ENCODE data around the gene KLHL8. TPM values are rescaled to one million over a fixed set of nuclear protein-coding genes. Genes with fewer than 3 reads are reported as not detected.

The KLHL8 gene
- total RNA-seq, 1 donor from 2014 or later, result 9.1 TPM

DNA sequence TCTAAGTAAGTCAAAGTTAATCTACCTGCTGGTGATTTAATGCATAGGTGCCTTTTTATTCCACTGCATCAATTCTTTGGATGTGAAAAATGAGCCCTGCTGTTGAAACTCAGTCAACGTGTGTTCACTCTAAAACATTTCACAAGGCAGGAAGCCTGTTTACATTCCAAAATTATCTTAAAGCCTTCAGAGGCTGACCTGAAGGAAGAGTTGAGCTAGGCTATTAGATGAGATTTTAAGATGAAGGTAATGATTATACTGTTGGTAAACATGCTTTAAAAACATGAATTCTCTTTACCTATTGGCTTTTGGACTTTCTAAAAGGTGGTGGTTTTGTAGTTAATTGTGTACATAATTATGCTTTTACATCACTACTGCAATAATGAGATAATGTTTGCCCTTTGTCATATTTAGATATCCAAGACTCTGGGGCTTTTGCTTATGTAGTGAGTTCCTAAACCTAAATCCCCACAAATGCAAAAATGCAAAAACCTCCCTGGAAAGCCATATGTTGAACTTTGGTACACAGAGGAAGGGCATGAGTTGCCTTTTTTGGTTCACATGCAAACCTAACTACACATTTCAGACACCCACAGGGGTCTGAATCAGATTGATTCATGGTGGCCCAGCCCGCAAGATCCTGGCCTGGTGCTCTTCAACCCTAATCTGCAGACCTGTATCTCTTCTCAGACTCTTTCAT lies 92.3 kb downstream of the KLHL8 start:
- Histone ChIP-seq H3K4me1 (peaks cover 3% of the 10 kb centered on the region), H3K27ac (no peak overlapping the region), H3K27me3 (no peaks in the 10 kb centered on the region), H3K36me3 (peaks cover 0 to 73% of the 10 kb centered on the region in 2 donors), H3K4me3 (no peak overlapping the region), H3K9me3 (no peaks in the 10 kb centered on the region)
- no peak for TF ChIP-seq POLR2AphosphoS5 (IDR thresholded peaks at IDR 0.05; ENCODE audit: insufficient read depth in 1 of 2, low read depth in 1 of 2)
- intact Hi-C loops (cut with DNase I), result no loop called here
- DNase-seq (ENCODE audit: extremely low spot score in 2 of 2), result no peak

DNA sequence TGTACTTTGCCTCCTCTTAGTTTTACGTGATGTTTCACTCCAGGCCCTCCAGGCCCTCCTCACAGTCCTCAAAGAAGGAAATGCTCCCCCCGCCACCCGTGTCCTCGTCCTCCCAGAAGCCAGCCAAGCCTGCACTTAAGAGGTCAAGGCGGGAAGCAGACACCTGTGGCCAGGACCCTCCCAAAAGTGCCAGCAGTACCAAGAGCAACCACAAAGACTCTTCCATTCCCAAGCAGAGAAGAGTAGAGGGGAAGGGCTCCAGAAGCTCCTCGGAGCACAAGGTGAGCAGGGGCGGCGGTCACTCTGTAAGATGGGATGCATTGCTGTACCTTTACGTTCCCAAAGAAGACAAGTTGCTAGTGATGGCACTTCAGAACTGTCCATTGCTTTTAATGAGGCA lies 94.4 kb downstream of the KLHL8 start:
- no peak overlapping the region for H3K4me3 ChIP-seq
- H3K36me3 ChIP-seq, result peaks cover 0 to 56% of the 10 kb centered on the region in 2 donors
- H3K4me1 ChIP-seq, result peaks cover 22% of the 10 kb centered on the region
- H3K9me3 ChIP-seq, result no peaks in the 10 kb centered on the region
- H3K27ac ChIP-seq, result no peak overlapping the region
- intact Hi-C loops (cut with DNase I), result no loop called here
- H3K27me3 ChIP-seq, result no peaks in the 10 kb centered on the region
- TF ChIP-seq POLR2A (IDR thresholded peaks at IDR 0.05) (no peak), POLR2AphosphoS5 (IDR thresholded peaks at IDR 0.05; ENCODE audit: insufficient read depth in 1 of 2, low read depth in 1 of 2) (no peak)
- TF ChIP-seq, protein P1, sequence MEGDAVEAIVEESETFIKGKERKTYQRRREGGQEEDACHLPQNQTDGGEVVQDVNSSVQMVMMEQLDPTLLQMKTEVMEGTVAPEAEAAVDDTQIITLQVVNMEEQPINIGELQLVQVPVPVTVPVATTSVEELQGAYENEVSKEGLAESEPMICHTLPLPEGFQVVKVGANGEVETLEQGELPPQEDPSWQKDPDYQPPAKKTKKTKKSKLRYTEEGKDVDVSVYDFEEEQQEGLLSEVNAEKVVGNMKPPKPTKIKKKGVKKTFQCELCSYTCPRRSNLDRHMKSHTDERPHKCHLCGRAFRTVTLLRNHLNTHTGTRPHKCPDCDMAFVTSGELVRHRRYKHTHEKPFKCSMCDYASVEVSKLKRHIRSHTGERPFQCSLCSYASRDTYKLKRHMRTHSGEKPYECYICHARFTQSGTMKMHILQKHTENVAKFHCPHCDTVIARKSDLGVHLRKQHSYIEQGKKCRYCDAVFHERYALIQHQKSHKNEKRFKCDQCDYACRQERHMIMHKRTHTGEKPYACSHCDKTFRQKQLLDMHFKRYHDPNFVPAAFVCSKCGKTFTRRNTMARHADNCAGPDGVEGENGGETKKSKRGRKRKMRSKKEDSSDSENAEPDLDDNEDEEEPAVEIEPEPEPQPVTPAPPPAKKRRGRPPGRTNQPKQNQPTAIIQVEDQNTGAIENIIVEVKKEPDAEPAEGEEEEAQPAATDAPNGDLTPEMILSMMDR (IDR thresholded peaks at IDR 0.05), result no peak
- DNase-seq (ENCODE audit: extremely low spot score in 2 of 2), result no peak

DNA sequence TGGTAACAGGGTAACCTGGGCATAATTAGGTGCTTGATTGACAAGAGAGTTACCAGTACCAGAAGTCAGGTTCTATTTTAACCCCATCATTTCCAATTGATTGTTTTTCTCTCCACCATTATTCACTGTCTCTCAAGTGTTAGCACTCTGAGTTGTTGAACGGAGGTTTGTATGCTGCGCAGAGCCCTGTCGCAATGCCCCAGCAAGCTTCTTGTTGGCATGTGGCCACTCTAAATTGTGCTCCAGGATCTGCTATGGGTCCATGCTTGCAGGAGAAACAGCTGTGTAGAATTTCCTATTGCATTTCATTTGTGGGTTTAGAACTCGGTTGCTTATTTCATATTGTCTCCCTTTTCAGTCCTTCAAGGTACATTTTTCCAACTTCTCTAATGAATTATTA lies 98.2 kb downstream of the KLHL8 start:
- Histone ChIP-seq H3K27ac (peak overlapping the region; percentile 68), H3K4me3 (no peak overlapping the region), H3K9me3 (no peaks in the 10 kb centered on the region), H3K27me3 (no peaks in the 10 kb centered on the region), H3K4me1 (peaks cover 51% of the 10 kb centered on the region), H3K36me3 (peaks cover 0 to 37% of the 10 kb centered on the region in 2 donors)
- no peak for DNase-seq (ENCODE audit: extremely low spot score in 2 of 2)
- intact Hi-C loops (cut with DNase I), result no loop called here
- TF ChIP-seq POLR2AphosphoS5 (IDR thresholded peaks at IDR 0.05; ENCODE audit: insufficient read depth in 1 of 2, low read depth in 1 of 2) (no peak), POLR2A (IDR thresholded peaks at IDR 0.05) (no peak)
- TF ChIP-seq, protein P1 (IDR thresholded peaks at IDR 0.05), result no peak

DNA sequence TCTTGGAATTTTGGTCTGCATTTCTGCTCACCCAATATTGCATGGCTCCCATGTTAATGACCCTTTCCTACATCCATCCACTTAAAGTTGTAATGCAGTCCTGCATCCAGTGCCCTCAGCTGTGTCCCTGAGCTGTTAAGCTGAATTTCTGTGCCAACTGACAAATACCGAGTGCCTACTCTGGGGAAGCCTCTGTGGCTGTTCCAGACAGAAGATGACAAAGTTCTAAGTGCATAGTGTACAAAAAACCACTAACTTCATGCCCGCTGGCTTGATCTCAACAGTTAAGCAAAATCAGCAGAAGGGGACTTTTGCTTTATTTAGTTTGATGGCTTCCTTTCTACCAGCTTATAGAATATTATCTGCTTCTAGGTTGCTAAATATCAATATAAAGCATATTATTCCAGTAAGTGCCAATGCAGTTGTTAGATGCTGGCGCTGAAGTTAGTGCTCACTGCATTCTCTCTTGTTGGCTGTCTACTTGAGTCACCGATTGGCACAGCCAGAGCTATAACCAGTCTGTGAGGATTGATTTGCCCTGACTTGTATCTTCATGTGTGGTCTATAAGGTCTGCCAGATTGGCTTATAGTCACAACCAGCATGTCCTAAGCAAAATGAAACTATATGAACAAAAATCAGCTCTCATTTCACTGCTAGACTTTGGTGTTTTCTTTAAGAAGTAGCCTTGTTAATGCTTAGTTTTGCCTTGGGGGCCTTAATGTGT lies 98.9 kb downstream of the KLHL8 start:
- peaks cover 0 to 32% of the 10 kb centered on the region in 2 donors for H3K36me3 ChIP-seq

DNA sequence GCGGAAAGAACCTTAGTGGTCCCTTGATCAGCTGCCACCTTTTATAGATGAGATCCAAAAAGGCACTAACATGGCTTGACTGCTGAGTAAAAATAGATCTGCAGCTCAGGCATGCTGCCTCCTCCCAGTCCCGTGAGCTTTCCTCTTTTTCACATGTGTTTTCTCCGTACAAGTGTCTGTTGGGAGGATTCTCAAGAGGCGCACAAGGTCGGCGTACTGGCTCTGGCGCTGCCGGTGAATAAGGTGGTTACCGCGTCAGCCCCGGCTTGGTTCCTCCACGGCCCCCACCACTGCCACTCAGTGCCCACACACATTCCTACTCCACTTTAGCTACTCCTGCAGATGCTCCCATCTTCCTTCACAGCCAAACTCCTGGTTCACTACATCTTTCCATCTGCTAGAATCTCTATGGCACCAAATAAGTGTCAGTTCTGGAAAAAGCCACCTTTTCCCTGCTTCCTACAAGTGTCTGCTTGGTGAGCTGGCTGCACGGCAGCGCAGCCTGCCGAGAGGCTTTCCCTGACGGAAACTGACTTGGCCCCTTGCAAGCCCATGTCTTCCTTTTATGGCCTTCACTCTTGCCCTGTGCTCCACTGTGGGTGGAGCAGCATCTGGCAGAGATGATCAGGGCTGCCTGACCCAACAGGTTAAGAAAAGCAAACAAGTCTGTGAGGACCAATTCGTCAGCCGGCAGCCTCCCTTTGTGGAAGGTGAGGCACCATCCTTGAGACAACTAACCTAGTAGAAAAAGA lies 99.8 kb downstream of the KLHL8 start:
- intact Hi-C loops (cut with DNase I), result no loop called here
- Histone ChIP-seq H3K4me3 (no peak overlapping the region), H3K27me3 (no peaks in the 10 kb centered on the region), H3K36me3 (peaks cover 0 to 32% of the 10 kb centered on the region in 2 donors), H3K4me1 (peaks cover 51% of the 10 kb centered on the region), H3K9me3 (no peaks in the 10 kb centered on the region), H3K27ac (peak overlapping the region; percentile 68)
- TF ChIP-seq, protein P1 (IDR thresholded peaks at IDR 0.05), result no peak
- TF ChIP-seq POLR2AphosphoS5 (IDR thresholded peaks at IDR 0.05; ENCODE audit: insufficient read depth in 1 of 2, low read depth in 1 of 2), result peak; percentile 62 to 88
- no peak for DNase-seq (ENCODE audit: extremely low spot score in 2 of 2)

More for the DNA sequence above, 98.9 kb downstream of the KLHL8 start:
- Histone ChIP-seq H3K9me3 (no peaks in the 10 kb centered on the region), H3K4me1 (peaks cover 51% of the 10 kb centered on the region), H3K4me3 (no peak overlapping the region), H3K27ac (peak overlapping the region; percentile 68), H3K27me3 (no peaks in the 10 kb centered on the region)
- DNase-seq (ENCODE audit: extremely low spot score in 2 of 2), result no peak
- TF ChIP-seq POLR2AphosphoS5 (IDR thresholded peaks at IDR 0.05; ENCODE audit: insufficient read depth in 1 of 2, low read depth in 1 of 2), result no peak
- TF ChIP-seq, protein P1 (IDR thresholded peaks at IDR 0.05), result no peak
- no peak for TF ChIP-seq POLR2A (IDR thresholded peaks at IDR 0.05)
- intact Hi-C loops (cut with DNase I), result no loop called here
